ENCODE measurements around the gene DDI2.

DDI2 gene

GRCh38 chr1:15617173-15618076 is at the start of gene DDI2:
TSS of gene DDI2 (plus strand) at chr1:15617458. CDS start at chr1:15617671, 213 bp downstream.
- in situ Hi-C loops (cut with HindIII; ENCODE audit: low pct_ligation_motif_present, low pct_unique_long_range_greater_than_20kb, low sequenced_read_pairs), result no loop called here
- peak; percentile 97 for DNase-seq

- in situ Hi-C loops (cut with HindIII; ENCODE audit: low pct_ligation_motif_present, low pct_unique_long_range_greater_than_20kb, low sequenced_read_pairs), result no loop called here
- DNase-seq, result no peak
Measured at GRCh38 chr1:15568387-15569073, 48.7 kb upstream of the DDI2 start.

DNA sequence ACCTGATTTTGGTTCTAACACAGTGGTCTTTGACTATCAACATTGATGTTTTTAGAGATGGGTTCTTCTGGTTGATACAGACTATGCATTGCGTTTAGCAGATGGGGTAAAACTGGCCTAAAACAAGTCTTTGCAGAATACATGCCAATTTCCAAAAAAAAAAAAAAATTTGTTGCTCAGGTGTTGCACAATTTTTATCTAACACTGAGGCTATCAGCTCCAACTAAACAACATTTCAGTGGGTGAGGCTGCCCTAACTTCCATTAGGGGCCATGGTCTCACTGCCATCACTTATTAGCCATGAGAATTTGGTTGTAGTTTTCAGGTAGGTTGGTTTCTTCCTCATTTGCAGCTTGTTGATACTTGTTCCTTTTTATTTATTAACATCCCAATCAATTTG is 46.4 kb upstream of the DDI2 start:
- in situ Hi-C loops (cut with HindIII; ENCODE audit: low pct_ligation_motif_present, low pct_unique_long_range_greater_than_20kb, low sequenced_read_pairs), result no loop called here
- DNase-seq, result no peak

- DNase-seq, result no peak
- in situ Hi-C loops (cut with HindIII; ENCODE audit: low pct_ligation_motif_present, low pct_unique_long_range_greater_than_20kb, low sequenced_read_pairs), result no loop called here
Measured at GRCh38 chr1:15571266-15571665, 46.0 kb upstream of the DDI2 start.

- in situ Hi-C loops (cut with HindIII; ENCODE audit: low pct_ligation_motif_present, low pct_unique_long_range_greater_than_20kb, low sequenced_read_pairs), result no loop called here
- DNase-seq, result no peak
Measured at GRCh38 chr1:15573477-15573876, 43.8 kb upstream of the DDI2 start.

DNA sequence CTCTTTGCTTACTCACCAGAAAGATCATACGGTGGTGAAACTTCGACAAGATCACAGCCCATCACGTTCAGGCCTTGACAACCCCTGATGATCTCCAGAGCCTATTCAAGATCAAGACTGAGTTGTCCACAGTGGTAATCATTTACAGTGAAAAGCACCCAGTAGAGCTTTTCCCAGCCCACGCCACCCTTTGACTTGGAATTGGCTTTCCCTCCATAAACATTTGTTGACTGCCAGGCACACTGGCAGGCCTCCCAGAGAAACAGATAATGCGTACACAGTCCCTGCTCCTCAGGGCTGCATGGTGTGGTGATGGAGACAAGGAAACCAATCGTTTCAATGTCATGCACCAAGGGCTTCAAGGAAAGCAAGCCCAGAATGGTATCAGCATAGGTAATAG is 42.5 kb upstream of the DDI2 start:
- in situ Hi-C loops (cut with HindIII; ENCODE audit: low pct_ligation_motif_present, low pct_unique_long_range_greater_than_20kb, low sequenced_read_pairs), result no loop called here
- no peak for DNase-seq

GRCh38 chr1:15575549-15576150 is 41.6 kb upstream of the DDI2 start:
- no peak for DNase-seq
- in situ Hi-C loops (cut with HindIII; ENCODE audit: low pct_ligation_motif_present, low pct_unique_long_range_greater_than_20kb, low sequenced_read_pairs), result no loop called here

GRCh38 chr1:15577691-15578090 is 39.6 kb upstream of the DDI2 start:
- DNase-seq, result no peak
- in situ Hi-C loops (cut with HindIII; ENCODE audit: low pct_ligation_motif_present, low pct_unique_long_range_greater_than_20kb, low sequenced_read_pairs), result no loop called here

DNA sequence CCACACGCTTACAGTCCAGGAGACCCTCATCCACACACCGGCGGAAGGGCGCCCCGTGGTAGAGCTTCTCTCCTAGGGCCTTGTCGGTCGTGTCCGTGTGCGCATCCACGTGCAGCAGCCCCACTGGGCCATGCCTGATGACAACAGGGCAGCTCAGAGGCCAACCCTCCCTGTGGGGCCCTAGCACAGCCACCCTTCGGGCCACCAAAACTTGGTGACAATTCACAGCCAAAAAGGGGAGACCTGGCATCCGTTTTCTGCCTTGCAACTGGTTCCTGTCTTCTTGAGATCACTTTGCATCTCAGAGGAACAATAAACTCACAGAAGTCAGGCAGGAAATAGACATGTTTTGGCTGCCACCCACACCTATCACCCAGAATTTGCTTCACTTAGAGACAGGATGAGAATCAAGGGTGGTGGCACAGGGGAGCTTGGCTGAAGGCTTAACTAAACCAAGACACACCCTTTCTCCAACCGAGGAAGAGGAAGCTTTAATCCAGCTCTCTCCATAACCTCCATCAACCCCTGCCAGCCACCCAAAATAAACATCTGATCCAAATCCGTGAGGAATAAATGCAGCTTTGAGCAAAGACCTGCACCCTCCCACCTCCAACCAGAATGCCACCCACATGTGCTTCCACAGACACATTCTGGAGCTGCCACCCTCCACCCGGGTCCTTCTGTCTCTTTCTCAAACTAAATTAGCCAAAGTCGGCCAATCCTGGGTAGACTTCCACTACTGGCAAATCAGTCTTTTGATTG is 38.2 kb upstream of the DDI2 start:
- in situ Hi-C loops (cut with HindIII; ENCODE audit: low pct_ligation_motif_present, low pct_unique_long_range_greater_than_20kb, low sequenced_read_pairs), result no loop called here
- DNase-seq, result no peak

DNA sequence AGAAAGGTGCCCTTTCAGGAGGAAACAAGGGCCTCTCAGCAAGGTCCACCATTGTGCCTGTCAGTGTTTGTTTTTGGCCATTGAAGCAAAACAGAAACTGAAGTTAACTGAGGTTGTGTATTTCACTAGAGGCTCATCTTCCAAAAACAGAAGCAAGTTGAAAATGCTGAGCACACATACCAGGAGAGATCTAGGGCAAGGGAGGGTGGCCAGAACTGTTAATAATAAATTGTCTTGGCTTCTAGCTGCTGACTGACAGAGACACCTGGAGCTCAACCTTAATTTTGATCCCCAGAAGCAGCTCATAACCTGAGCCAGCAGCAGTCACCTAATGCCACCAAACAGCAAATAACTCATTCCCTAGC is 37.6 kb upstream of the DDI2 start:
- in situ Hi-C loops (cut with HindIII; ENCODE audit: low pct_ligation_motif_present, low pct_unique_long_range_greater_than_20kb, low sequenced_read_pairs), result no loop called here
- DNase-seq, result no peak

- DNase-seq, result no peak
- in situ Hi-C loops (cut with HindIII; ENCODE audit: low pct_ligation_motif_present, low pct_unique_long_range_greater_than_20kb, low sequenced_read_pairs), result no loop called here
Measured at GRCh38 chr1:15583016-15583706, 34.1 kb upstream of the DDI2 start.

DNA sequence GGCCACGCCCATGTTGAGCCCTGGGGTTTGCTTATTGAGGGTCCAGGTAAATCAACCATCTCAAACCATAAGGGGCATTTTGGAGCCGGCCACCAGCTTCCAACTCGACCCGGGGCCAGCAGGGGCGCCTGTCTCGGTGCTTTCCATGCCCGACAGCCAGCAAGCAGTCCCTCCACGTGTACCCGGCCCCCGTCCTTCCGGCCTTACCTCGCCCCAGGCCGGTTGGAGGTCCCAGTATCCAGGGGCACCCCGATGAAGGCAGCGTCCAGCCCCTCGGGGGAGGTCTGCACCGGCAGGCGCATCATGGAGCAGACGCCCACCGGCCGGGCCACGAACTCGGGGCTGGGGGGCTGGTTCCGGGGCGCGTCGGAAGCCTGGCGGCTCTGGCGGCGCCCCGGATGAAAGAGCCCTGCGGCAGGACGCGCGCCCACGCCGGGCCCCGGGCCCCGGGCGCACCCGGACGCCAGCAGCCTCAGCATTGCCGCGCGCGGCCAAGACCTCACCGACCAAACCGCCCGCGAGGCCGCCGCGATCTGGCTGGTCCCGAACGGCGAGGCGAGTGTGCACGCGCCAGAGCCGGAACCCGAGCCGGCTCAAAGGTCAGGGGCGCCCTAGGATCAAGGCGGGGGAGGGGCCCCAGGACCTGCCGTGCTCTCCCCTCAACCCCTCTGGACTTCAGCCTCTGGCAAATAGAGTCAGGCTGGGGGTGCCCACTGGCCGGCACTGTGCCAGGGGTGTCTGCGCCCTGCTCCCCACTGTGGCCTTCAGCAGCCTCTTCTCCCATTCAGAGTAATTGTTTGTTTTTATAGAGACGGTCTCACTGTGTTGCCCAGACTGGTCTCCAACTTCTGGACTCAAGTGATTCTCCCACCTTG is 32.5 kb upstream of the DDI2 start, which contains the start of gene AGMAT:
AGMAT (minus strand) TSS at position 563 of the 875 bp plus-strand sequence; CDS start at position 479, 84 bp downstream.
- DNase-seq, result peak; percentile 48
- in situ Hi-C loops (cut with HindIII; ENCODE audit: low pct_ligation_motif_present, low pct_unique_long_range_greater_than_20kb, low sequenced_read_pairs), result no loop called here

GRCh38 chr1:15592285-15592684 is 25.0 kb upstream of the DDI2 start:
- no peak for DNase-seq

DNA sequence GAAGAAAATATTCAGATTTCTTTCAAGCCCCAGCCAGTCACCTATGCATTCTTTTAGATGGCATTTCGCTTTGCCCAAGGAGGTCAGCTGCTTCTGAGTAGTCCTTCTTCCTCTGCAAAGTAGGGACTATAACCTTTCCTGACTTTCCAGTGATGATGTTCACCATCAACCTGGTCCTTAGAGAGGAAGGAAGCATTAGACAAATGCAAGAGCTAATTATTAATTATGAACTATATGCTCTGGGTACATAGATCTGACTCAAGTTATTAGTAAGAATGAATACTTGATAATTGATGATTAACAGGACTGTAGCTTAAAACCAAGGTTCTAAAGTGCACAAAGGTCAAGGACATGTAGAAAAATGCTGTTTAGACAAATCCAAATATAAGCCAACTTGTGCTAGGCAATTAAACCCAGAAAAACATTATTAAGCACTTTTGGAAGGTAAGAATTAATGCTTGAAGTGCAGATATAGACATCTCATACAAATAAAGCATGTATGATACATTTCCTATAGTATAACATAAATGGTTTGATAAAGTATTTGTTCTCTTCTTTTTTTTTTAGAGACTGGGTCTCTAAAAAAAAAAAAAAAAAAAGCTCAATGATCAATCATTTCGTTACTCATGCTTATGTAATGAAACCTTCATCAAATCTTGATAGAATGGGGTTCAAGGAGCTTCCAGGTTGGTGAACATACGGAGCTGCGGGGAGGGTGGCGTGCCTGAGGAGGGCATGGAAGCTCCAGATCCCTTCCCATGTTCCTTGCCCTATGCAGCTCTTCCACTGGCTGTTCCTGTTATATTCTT is 21.2 kb upstream of the DDI2 start:
- DNase-seq, result no peak

More at GRCh38 chr1:15592285-15592684, 25.0 kb upstream of the DDI2 start:
- in situ Hi-C loops (cut with HindIII; ENCODE audit: low pct_ligation_motif_present, low pct_unique_long_range_greater_than_20kb, low sequenced_read_pairs), result no loop called here

DNA sequence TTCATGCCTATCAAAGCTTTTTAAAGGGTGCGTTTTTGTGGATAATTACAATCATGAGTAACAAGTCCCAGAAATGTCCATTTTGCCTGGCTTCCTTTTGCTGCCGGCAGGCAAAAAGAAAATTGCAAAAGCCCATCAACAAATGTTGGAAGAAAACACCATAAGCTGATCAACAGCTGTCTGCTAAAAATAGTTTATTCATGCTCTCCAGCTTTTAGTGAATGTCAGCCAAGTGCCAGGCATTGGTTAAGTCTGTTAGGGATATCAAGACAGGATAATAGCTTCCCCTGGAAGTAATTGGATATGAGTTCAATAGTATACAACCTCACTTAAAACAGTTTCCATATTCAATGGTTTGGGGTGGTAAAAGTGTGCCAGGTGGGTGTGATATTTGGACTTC is 18.8 kb upstream of the DDI2 start:
- DNase-seq, result no peak
- in situ Hi-C loops (cut with HindIII; ENCODE audit: low pct_ligation_motif_present, low pct_unique_long_range_greater_than_20kb, low sequenced_read_pairs), result no loop called here

More for the DNA sequence above, 21.2 kb upstream of the DDI2 start:
- in situ Hi-C loops (cut with HindIII; ENCODE audit: low pct_ligation_motif_present, low pct_unique_long_range_greater_than_20kb, low sequenced_read_pairs), result no loop called here
